ENCODE results near the gene CDA. TPM values are rescaled to one million over a fixed set of nuclear protein-coding genes. Genes with fewer than 3 reads are reported as not detected.

The CDA gene
- total RNA-seq, 1 experiment from 2014 or later, result not detected

DNA sequence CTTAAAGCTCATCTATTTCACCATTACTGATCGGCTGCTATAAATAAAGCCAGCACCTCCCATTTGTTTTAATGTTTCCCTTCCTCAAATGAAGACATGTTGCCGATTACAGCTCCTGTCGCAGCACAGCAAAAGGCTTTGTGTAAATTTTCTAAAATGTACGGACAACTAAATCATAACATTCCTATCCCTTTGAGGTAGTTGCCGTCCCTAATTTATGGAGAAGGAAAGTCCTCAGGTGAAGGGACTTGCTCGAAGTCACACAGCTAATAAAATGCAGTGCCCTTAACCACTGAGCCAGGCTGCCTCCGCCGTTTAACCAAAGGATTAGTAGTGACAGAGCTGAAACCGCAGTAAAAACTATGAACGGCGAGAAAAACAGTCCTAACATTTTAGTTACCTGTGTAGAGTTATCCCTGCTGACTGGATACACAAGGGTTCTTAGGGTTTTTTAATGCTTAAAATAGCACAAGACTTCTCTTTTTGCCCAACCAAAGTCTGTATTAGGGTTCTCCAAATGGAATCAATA, 45.2 kb downstream of the CDA start:
- Histone ChIP-seq H3K36me3 (peaks cover 11% of the 10 kb centered on the region), H3K4me1 (replicated peaks) (peaks cover 18% of the 10 kb centered on the region), H3K4me3 (peak overlapping the region; percentile 99), H3K9me3 (replicated peaks) (0 out of 2 replicates have a peak, but pooled peaks cover 6% of the 10 kb centered on the region), H3K27ac (peak overlapping the region; percentile 74; the same call in 1 of the 2 replicates), H3K27me3 (replicated peaks) (no peaks in the 10 kb centered on the region)
- DNase-seq (ENCODE audit: low read depth in 1 of 2, low spot score in 2 of 2), result peak in 1 of 2 experiments; percentile 42

DNA sequence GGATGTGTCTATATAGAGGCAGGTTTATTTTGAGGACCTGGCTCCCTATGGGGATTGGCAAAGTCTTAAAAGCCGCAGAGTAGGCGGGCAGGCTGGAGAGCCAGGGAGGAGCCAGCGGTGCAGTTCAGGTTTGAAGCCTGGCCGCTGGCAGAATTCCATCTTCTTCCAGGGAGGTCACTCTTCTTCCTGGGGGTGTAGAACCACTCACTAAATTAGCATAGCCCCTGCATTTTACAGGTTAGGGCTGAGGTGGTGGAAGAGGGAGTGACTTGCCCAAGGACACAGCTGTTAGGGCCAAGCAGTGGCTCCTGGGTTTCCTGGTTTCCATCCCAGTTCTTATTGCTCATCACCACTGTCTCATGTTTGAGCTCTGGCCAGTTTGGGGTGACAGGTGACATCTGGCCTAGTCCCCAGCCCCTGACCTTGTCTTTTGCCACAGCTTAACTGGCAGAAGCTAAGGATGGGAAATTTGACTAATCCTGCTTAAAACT, 45.7 kb downstream of the CDA start:
- H3K36me3 ChIP-seq, result peaks cover 14% of the 10 kb centered on the region
- no peaks in the 10 kb centered on the region for H3K27me3 ChIP-seq (replicated peaks)
- 0 out of 2 replicates have a peak, but pooled peaks cover 6% of the 10 kb centered on the region for H3K9me3 ChIP-seq (replicated peaks)
- peaks cover 18% of the 10 kb centered on the region for H3K4me1 ChIP-seq (replicated peaks)
- no peak overlapping the region for H3K27ac ChIP-seq
- no peak for DNase-seq (ENCODE audit: low read depth in 1 of 2, low spot score in 2 of 2)
- peak overlapping the region; percentile 99 for H3K4me3 ChIP-seq

DNA sequence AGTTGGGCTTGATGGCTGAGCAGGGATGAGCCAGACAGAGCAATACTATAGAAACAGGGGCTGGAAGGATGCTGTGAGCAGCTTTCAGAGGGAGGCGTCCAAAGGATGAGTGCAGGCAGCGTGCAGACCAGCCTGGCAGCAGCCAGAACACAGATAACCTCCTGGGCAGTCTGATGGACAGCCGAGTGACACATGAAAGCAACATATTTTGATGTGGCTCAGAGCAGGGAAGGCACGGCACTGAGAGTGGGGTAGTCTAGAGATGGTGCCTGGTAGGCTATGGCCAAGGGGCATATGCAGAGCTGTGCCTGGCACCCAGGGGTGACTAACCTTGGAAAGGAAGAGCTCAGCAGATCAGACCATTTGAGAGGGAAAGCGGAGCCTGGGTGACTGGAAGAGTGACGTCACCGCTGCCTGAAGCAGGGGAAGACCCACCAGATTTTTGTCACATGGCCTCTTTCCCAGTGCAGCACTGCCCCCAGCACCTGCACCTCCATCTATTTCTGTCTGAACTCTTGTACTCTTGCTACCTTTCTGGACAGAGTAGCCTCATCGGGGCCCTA, 48.0 kb downstream of the CDA start:
- 0 out of 2 replicates have a peak, but pooled peaks cover 6% of the 10 kb centered on the region for H3K9me3 ChIP-seq (replicated peaks)
- H3K27me3 ChIP-seq (replicated peaks), result no peaks in the 10 kb centered on the region
- peaks cover 22% of the 10 kb centered on the region for H3K36me3 ChIP-seq
- H3K4me1 ChIP-seq (replicated peaks), result peaks cover 18% of the 10 kb centered on the region
- no peak for DNase-seq (ENCODE audit: low read depth in 1 of 2, low spot score in 2 of 2)
- H3K4me3 ChIP-seq, result no peak overlapping the region
- H3K27ac ChIP-seq, result no peak overlapping the region

DNA sequence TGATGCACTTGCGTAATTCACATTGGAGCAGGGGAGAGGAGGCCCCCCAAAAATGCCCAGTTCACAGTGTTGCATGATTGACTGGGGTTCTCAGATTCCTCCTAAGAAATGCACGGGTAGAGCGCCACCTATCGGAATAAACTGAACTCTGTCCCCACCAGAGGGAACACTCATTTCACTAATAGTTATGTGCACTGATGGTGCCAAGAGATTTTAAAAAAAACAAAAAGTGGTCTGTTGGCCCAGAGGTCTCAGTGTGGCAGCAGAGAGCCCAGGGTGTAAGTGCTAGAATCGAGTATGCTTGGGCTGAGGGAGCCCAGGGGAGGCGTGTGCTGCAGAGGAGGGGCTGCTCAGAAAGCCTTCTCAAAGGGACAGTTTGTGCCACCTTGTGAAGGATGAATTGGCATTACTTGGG, 51.3 kb downstream of the CDA start:
- no peaks in the 10 kb centered on the region for H3K27me3 ChIP-seq (replicated peaks)
- H3K36me3 ChIP-seq, result peaks cover 32% of the 10 kb centered on the region
- no peak overlapping the region for H3K27ac ChIP-seq
- H3K4me3 ChIP-seq, result no peak overlapping the region
- H3K4me1 ChIP-seq (replicated peaks), result no peaks in the 10 kb centered on the region
- DNase-seq (ENCODE audit: low read depth in 1 of 2, low spot score in 2 of 2), result peak; percentile 56
- no peaks in the 10 kb centered on the region for H3K9me3 ChIP-seq (replicated peaks)

DNA sequence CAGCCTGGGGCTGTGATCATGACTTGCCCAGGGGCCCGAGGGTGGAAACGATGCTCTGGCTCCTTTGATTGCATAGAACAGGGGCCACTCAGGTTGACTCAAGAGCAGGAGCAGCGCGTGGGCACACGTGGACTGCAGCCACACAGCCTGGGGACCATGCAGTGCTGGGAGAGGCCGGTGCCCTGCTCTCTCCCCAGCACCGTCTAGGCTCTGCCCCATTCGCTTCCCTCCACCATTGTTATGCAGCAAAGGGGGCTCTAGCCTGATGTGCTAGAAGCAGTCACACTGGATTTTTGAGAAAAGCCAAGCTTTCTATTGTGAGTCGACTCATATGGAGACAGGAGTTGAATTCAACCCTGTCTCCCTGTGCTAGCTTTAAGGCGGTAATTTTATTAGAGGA, 53.1 kb downstream of the CDA start:
- peaks cover 35% of the 10 kb centered on the region for H3K36me3 ChIP-seq
- no peaks in the 10 kb centered on the region for H3K4me1 ChIP-seq (replicated peaks)
- no peak overlapping the region for H3K27ac ChIP-seq
- H3K27me3 ChIP-seq (replicated peaks), result no peaks in the 10 kb centered on the region
- no peak overlapping the region for H3K4me3 ChIP-seq
- DNase-seq (ENCODE audit: low read depth in 1 of 2, low spot score in 2 of 2), result no peak
- H3K9me3 ChIP-seq (replicated peaks), result no peaks in the 10 kb centered on the region

DNA sequence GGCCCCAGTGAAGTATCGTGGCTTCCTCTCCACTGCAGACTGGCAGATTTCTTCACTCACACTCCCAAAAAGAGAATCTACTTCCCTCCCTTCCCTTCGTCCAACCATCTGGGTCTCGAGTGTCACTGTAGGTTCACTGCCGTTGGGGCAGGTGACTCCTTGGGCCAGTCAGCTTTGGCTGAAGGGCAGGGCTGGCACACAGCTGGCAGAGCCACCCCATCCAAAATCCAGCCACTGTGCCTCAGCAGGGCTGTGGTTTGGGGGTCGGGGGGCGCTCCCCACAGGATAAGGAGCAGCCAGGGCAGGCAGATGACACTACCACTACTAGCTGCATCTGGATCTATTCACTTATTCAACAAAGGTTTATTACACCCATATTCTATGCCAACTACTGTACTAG, 54.2 kb downstream of the CDA start:
- H3K27ac ChIP-seq, result no peak overlapping the region
- no peaks in the 10 kb centered on the region for H3K4me1 ChIP-seq (replicated peaks)
- no peaks in the 10 kb centered on the region for H3K27me3 ChIP-seq (replicated peaks)
- H3K9me3 ChIP-seq (replicated peaks), result no peaks in the 10 kb centered on the region
- no peak overlapping the region for H3K4me3 ChIP-seq
- peaks cover 36% of the 10 kb centered on the region for H3K36me3 ChIP-seq
- no peak for DNase-seq (ENCODE audit: low read depth in 1 of 2, low spot score in 2 of 2)

DNA sequence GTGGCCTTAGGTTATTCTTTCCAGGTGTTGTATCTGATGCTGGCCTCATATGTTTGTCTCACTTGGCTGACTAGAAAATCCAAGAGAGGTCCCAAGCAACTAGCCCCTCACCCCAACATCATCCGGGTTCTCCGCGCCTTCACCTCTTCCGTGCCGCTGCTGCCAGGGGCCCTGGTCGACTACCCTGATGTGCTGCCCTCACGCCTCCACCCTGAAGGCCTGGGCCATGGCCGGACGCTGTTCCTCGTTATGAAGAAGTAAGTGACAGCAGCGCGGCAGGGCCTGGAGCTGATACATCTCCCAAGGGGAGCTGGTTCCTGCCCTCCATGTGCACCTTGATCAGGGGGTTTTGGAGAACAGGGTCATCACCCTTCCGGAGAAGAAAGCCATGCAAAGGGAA, 55.5 kb downstream of the CDA start:
- Histone ChIP-seq H3K27me3 (replicated peaks) (no peaks in the 10 kb centered on the region), H3K27ac (no peak overlapping the region), H3K36me3 (peaks cover 43% of the 10 kb centered on the region), H3K4me1 (replicated peaks) (no peaks in the 10 kb centered on the region), H3K4me3 (no peak overlapping the region), H3K9me3 (replicated peaks) (no peaks in the 10 kb centered on the region)
- no peak for DNase-seq (ENCODE audit: low read depth in 1 of 2, low spot score in 2 of 2)

DNA sequence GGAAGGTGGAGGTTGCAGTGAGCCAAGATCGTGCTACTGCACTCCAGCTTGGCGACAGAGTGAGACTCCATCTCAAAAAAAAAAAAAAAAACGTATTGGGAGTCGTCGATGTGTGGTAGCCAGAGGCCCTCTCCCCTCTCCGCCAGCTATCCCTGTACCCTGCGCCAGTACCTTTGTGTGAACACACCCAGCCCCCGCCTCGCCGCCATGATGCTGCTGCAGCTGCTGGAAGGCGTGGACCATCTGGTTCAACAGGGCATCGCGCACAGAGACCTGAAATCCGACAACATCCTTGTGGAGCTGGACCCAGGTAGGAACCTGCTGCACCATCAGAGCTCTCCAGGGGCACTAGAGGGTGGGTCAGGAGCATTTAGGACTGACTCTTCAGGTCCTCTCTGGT, 56.5 kb downstream of the CDA start:
- no peak for DNase-seq (ENCODE audit: low read depth in 1 of 2, low spot score in 2 of 2)
- peaks cover 46% of the 10 kb centered on the region for H3K36me3 ChIP-seq
- no peaks in the 10 kb centered on the region for H3K4me1 ChIP-seq (replicated peaks)
- H3K27ac ChIP-seq, result no peak overlapping the region
- no peak overlapping the region for H3K4me3 ChIP-seq
- no peaks in the 10 kb centered on the region for H3K9me3 ChIP-seq (replicated peaks)
- no peaks in the 10 kb centered on the region for H3K27me3 ChIP-seq (replicated peaks)

DNA sequence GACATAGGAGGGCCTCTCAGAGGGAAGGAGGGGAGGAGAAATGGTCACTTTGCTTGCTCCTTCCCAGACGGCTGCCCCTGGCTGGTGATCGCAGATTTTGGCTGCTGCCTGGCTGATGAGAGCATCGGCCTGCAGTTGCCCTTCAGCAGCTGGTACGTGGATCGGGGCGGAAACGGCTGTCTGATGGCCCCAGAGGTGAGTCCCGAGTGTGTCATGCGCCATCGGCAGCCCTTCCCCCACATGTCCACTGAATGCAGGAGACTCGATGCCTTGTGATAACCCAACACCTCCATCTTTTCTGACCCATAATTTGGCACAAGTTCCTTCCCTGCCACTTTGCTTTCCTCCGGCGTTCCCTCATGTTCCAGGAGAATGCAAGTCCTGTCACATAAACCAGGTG, 59.5 kb downstream of the CDA start:
- no peak overlapping the region for H3K4me3 ChIP-seq
- no peak for DNase-seq (ENCODE audit: low read depth in 1 of 2, low spot score in 2 of 2)
- H3K27me3 ChIP-seq (replicated peaks), result no peaks in the 10 kb centered on the region
- H3K27ac ChIP-seq, result no peak overlapping the region
- peaks cover 65% of the 10 kb centered on the region for H3K36me3 ChIP-seq
- H3K4me1 ChIP-seq (replicated peaks), result no peaks in the 10 kb centered on the region
- no peaks in the 10 kb centered on the region for H3K9me3 ChIP-seq (replicated peaks)

DNA sequence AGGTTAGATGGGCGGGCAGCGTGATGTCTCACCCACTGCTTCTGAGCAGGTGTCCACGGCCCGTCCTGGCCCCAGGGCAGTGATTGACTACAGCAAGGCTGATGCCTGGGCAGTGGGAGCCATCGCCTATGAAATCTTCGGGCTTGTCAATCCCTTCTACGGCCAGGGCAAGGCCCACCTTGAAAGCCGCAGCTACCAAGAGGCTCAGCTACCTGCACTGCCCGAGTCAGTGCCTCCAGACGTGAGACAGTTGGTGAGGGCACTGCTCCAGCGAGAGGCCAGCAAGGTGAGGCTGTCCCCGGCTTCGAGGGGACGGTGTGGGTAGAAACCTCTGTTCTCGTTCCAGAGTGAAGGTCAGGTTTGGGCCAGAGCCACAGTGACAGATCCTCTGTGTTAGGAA, 60.0 kb downstream of the CDA start:
- Histone ChIP-seq H3K36me3 (peaks cover 70% of the 10 kb centered on the region), H3K27ac (no peak overlapping the region), H3K4me1 (replicated peaks) (no peaks in the 10 kb centered on the region), H3K9me3 (replicated peaks) (no peaks in the 10 kb centered on the region), H3K27me3 (replicated peaks) (no peaks in the 10 kb centered on the region), H3K4me3 (no peak overlapping the region)
- no peak for DNase-seq (ENCODE audit: low read depth in 1 of 2, low spot score in 2 of 2)

DNA sequence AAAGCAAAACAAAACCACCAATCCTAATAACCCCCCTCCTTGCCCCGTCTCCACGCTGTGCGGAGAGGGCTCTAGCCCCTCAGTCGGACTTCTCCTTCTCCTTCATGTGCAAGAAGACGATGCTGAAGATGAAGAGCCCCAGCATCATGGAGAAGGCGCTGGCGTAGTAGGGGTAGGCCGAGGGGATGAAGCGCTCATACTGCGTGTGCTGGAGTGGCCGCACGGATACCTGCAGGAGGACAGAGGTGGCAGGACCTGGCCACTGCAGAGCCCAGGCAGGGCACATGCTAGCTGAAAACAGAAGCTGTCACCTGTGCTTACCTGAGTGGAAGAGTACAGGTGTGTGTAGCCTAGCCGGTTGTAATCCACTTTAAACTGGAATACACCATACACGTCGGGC, 63.4 kb downstream of the CDA start:
- H3K4me1 ChIP-seq (replicated peaks), result no peaks in the 10 kb centered on the region
- no peaks in the 10 kb centered on the region for H3K9me3 ChIP-seq (replicated peaks)
- H3K36me3 ChIP-seq, result peaks cover 87% of the 10 kb centered on the region
- H3K27me3 ChIP-seq (replicated peaks), result no peaks in the 10 kb centered on the region
- no peak overlapping the region for H3K4me3 ChIP-seq
- H3K27ac ChIP-seq, result no peak overlapping the region
- no peak for DNase-seq (ENCODE audit: low read depth in 1 of 2, low spot score in 2 of 2)

DNA sequence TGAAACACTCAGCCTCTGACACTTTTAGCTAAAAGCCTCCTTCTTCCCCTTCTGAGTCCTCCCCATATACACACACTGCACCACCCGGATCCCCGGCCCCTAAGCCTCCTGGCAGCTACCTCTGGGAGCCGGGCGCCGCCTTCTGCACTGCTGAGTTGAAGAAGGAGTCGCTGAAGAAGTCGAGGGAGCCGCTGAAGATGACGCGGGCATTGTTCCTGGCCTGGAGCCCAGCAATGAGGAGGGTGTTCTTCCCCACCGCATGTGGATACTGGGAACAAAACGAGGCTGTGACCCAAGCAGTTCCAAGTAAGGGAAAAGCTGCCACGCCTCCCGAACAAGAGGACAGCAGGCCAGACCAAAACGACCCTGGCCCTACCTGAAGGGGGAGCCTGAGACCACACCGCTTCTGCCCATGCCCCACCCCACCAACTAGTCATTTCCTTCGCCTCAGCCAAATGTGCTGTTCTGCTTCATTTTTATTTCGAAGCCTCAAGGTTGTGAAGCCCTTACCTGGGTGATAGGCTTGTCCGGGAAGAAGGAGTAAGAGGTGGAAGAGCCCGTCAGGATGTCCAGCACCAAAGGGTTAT, 65.3 kb downstream of the CDA start:
- Histone ChIP-seq H3K27me3 (replicated peaks) (no peaks in the 10 kb centered on the region), H3K9me3 (replicated peaks) (no peaks in the 10 kb centered on the region), H3K4me1 (replicated peaks) (no peaks in the 10 kb centered on the region)

DNA sequence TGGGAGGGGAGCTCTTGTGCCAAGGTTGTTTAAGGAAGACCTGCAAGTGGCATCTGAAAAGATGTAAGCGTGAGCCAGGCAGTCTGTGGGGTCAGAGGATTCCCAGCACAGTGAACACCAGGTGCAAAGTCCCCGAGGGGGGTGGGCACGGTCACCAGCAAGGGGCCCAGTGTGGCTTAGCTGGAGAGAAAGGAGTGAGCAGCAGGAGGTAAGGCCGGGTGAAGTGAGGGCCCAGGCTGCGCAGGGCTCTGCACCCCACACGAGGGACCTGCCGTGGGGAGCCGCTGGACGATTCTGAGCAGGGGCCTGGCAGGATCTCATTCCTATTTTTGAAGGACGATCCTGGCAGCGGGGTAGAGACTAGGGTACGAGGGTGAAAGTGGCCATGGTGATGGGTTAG, 68.1 kb downstream of the CDA start:
- no peak for DNase-seq (ENCODE audit: low read depth in 1 of 2, low spot score in 2 of 2)
- H3K27ac ChIP-seq, result no peak overlapping the region
- no peak overlapping the region for H3K4me3 ChIP-seq
- H3K9me3 ChIP-seq (replicated peaks), result no peaks in the 10 kb centered on the region
- H3K36me3 ChIP-seq, result peaks cover 85% of the 10 kb centered on the region
- H3K4me1 ChIP-seq (replicated peaks), result peaks cover 10% of the 10 kb centered on the region
- H3K27me3 ChIP-seq (replicated peaks), result no peaks in the 10 kb centered on the region

More for the DNA sequence above, 65.3 kb downstream of the CDA start:
- H3K4me3 ChIP-seq, result no peak overlapping the region
- H3K27ac ChIP-seq, result no peak overlapping the region
- H3K36me3 ChIP-seq, result peaks cover 89% of the 10 kb centered on the region
- DNase-seq (ENCODE audit: low read depth in 1 of 2, low spot score in 2 of 2), result no peak

DNA sequence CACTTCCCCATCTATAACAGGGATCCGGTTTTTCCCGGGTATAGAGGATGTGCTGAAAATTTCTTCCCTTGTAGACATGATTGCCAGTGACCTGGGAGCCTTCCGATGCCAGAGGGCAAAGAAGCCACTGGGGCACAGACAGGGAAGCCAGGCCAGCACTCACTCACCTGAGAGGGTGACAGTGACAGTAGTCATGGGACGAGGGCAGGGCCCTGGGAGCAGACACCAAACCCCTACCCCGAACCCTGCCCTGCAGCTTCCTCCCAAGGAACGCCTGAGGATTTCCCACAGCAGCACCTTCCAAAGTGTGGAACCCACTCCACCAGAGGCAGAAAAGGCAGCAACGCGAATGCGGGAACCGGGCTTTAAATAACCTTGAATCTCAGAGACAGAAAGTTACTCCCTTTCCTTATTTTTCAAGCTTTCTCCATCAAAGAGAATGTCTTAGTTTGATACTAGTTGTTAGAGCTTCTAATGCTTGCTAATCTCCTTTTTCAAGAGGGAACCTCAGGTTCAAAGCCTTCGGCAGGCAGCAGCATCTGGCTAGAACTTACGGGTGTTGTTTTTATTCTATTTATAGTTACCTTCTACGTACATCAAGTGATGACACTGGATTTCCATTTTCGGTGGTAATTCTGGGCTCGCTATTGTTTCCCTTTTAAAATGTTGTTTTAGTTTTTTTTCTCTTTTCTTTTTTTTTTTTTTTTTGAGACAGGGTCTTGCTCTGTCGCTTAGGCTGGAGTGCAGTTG, 69.4 kb downstream of the CDA start:
- Histone ChIP-seq H3K4me3 (no peak overlapping the region), H3K36me3 (peaks cover 72% of the 10 kb centered on the region), H3K9me3 (replicated peaks) (no peaks in the 10 kb centered on the region), H3K27me3 (replicated peaks) (no peaks in the 10 kb centered on the region), H3K4me1 (replicated peaks) (peaks cover 14% of the 10 kb centered on the region), H3K27ac (no peak overlapping the region)
- DNase-seq (ENCODE audit: low read depth in 1 of 2, low spot score in 2 of 2), result no peak

Measured in SJSA1 (cell line).